NB4 (cell line): ENCODE measurements around the gene PDE5A.

Experiments
- DNase-seq: peaks from one replicate; pipeline ENCODE4 v3.0.0; 2010; ENCODE audit warnings: low read depth
- H3K4me3 ChIP-seq: one replicate; pipeline ENCODE4 v1.5.1; 2011; ENCODE audit warnings: mild to moderate bottlenecking, low read depth, low read length, moderate library complexity
- MYC ChIP-seq: IDR thresholded peaks from 2 replicates; pipeline ENCODE4 v1.6.1; 2011; ENCODE audit warnings: low read depth, low read length
- POLR2A ChIP-seq: IDR thresholded peaks from 2 replicates; pipeline ENCODE4 v1.6.1; 2011; ENCODE audit warnings: mild to moderate bottlenecking; ENCODE audit not compliant: insufficient read length; ENCODE audit errors: extremely low read depth
- TF ChIP-seq, protein P1 (sequence below): IDR thresholded peaks from 2 replicates; pipeline ENCODE4 v1.6.1; 2011; ENCODE audit warnings: low read depth, low read length
- TF ChIP-seq, protein P2 (sequence below): IDR thresholded peaks from one replicate; pipeline ENCODE4 v1.5.1; 2012; ENCODE audit warnings: low read depth, low read length

PDE5A gene

DNA sequence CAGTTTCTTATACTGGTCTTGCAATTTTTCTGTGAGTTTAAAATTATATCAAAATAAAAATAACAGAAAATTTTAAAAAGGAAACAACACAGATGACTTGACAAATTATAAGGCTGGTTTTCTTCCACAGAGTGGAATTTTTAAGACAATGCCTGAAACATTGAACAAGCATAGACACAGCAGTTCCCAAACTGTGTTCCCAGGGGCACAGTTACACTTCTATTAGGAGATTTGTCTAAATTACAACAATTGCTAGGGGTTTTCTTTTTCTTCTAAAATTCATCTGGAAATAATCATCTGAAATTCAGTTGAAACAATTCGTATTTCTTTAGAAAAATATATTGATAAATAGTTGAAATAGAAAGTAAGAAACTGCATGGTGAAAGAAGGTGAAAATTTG, 26.2 kb downstream of the PDE5A start:
- H3K4me3 ChIP-seq, result no peak overlapping the region
- DNase-seq, result no peak
- TF ChIP-seq, protein P1, sequence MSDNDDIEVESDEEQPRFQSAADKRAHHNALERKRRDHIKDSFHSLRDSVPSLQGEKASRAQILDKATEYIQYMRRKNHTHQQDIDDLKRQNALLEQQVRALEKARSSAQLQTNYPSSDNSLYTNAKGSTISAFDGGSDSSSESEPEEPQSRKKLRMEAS, result no peak
- TF ChIP-seq POLR2A (no peak), MYC (no peak)
- TF ChIP-seq, protein P2, sequence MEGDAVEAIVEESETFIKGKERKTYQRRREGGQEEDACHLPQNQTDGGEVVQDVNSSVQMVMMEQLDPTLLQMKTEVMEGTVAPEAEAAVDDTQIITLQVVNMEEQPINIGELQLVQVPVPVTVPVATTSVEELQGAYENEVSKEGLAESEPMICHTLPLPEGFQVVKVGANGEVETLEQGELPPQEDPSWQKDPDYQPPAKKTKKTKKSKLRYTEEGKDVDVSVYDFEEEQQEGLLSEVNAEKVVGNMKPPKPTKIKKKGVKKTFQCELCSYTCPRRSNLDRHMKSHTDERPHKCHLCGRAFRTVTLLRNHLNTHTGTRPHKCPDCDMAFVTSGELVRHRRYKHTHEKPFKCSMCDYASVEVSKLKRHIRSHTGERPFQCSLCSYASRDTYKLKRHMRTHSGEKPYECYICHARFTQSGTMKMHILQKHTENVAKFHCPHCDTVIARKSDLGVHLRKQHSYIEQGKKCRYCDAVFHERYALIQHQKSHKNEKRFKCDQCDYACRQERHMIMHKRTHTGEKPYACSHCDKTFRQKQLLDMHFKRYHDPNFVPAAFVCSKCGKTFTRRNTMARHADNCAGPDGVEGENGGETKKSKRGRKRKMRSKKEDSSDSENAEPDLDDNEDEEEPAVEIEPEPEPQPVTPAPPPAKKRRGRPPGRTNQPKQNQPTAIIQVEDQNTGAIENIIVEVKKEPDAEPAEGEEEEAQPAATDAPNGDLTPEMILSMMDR, result no peak

DNA sequence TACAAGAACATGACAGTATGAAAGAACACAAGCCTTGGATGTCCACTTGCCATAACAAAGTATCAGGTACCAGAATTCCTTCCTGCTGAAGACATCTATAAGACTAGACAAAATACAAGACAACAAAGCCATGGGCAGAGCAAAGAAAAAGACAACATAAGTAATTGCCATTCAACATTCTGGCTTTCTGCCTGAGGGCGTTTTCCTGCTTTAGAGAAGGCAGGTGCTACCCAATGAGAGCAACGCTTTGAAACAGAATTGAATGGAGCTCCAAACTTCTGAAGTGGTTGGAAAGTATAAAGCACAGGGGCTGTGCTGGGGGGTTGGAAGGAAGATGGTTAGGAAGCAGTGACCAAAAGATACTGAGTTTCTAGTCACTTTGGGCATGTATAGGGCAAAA, 30.1 kb downstream of the PDE5A start:
- DNase-seq, result no peak
- TF ChIP-seq, protein P1, result no peak
- no peak for TF ChIP-seq POLR2A
- no peak for TF ChIP-seq MYC
- TF ChIP-seq, protein P2, result no peak
- H3K4me3 ChIP-seq, result no peak overlapping the region

DNA sequence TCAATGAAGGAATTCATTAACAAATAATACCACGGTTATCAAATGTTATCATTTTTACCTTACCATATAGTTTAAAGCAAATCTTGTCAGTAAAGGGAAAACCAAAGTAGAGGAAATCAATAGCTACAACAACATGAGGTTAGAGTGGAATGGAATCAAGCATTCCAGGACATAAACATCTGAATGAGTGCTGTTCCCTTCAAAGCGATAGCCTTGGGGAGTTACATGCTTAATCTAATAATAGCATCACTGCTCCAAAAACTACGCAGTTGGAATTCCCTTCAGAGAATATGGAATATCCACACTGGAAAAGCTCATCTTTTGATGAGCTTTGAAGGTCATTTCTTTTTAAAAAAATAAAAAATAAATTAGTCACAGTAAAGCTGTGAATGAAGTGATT, 31.2 kb downstream of the PDE5A start:
- no peak overlapping the region for H3K4me3 ChIP-seq
- TF ChIP-seq MYC (no peak), POLR2A (no peak)
- TF ChIP-seq, protein P2, result no peak
- TF ChIP-seq, protein P1, result no peak
- DNase-seq, result no peak

DNA sequence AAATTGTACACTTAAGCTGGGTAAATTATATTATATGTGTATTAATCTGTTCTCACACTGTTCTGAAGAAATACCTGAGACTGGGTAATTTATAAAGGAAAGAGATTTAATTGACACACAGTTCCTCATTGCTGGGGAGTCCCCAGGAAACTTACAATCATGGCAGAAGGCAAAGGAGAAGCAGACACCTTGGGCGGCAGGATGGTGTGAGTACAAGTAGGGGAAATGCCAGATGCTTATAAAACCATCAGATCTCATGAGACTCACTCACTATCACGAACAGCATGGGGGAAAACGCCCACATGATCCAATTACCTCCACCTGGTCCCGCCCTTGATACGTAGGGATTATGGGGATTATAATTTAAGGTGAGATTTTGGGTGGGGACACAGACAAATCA, 34.9 kb downstream of the PDE5A start:
- no peak for TF ChIP-seq MYC
- no peak for TF ChIP-seq POLR2A
- TF ChIP-seq, protein P2, result no peak
- TF ChIP-seq, protein P1, result no peak
- no peak for DNase-seq
- H3K4me3 ChIP-seq, result no peak overlapping the region

DNA sequence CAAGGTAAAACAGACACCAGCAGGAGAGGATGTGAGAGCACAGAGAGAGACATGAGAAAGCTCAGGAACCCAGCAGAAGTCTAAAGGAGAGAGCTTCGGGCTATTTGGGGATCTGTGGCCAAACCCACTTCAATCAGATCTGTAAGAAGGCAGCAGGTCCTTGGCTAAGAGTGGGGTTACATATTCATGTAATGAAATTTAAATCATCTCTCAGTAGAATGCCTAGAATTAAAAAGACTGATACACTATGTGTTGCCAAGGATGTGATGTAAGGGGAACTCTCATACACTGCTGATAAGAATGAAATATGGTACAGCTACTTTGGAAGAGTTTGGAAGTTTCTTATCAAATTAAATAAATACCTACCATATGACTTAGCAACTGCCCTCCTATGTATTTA, 35.8 kb downstream of the PDE5A start:
- DNase-seq, result no peak
- TF ChIP-seq MYC (no peak), POLR2A (no peak)
- TF ChIP-seq, protein P1, result no peak
- TF ChIP-seq, protein P2, result no peak
- no peak overlapping the region for H3K4me3 ChIP-seq

DNA sequence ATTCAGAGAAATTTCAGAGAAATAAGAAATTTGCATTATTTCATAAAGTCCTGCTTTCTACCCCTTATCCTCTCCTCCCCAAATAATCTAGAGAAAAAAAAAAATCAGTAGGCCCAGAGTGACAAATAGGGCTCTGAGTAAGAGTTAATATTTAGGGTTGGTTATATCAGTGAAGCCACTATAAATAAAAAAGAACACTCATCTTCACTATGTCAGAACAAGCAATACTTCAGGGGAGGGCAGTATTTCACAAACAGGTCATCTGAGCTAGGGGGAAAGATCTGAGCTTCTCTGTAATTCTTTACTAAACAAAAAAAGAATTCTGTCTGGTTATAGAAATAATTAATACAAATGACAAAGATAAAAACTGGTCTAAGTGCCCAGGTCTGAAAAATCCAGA, 39.4 kb downstream of the PDE5A start:
- H3K4me3 ChIP-seq, result no peak overlapping the region
- no peak for DNase-seq
- TF ChIP-seq, protein P1, result no peak
- TF ChIP-seq POLR2A, result no peak
- TF ChIP-seq, protein P2, result no peak
- TF ChIP-seq MYC, result no peak
